Stomach (tissue), 4 donors: ENCODE data around the gene CIROP.

Experiments used
- CTCF ChIP-seq, 7 experiments: fragments of 450-650 bp in 4 of 7; fragments of 200-600 bp in 3 of 7; sonication (generic) in 3 of 7; IDR thresholded peaks; one replicate each; pipeline ENCODE4 v1.5.1; 2016 to 2019; ENCODE audit warnings: antibody characterized with exemption in 7 of 7, control low read depth in 2 of 7, mild to moderate bottlenecking in 1 of 7
- EP300 ChIP-seq: sonication (generic); formaldehyde crosslinking; IDR thresholded peaks from one replicate; pipeline ENCODE4 v1.6.1; 2017; ENCODE audit warnings: antibody characterized with exemption
- POLR2A ChIP-seq, 4 donors: fragments of 450-650 bp; IDR thresholded peaks; one replicate each; pipeline ENCODE4 v1.6.1; 2016; ENCODE audit warnings: antibody characterized with exemption in 4 of 4, control low read depth in 2 of 4, mild to moderate bottlenecking in 1 of 4, moderate library complexity in 1 of 4
- POLR2AphosphoS5 ChIP-seq, 3 donors: sonication (generic); formaldehyde crosslinking; IDR thresholded peaks; one replicate each; pipeline ENCODE4 v1.6.1; 2016; ENCODE audit warnings: antibody characterized with exemption in 3 of 3

- no peak for TF ChIP-seq CTCF (IDR thresholded peaks at IDR 0.05)
- TF ChIP-seq POLR2AphosphoS5 (IDR thresholded peaks at IDR 0.05) = no peak
- TF ChIP-seq POLR2A (IDR thresholded peaks at IDR 0.05) = no peak
- no peak for TF ChIP-seq EP300
Observed at GRCh38 chr14:23099212-23099861, 5.5 kb downstream of the CIROP start.
